Measurements from ENCODE around the gene PSG2. TPM values are rescaled to one million over a fixed set of nuclear protein-coding genes. Genes with fewer than 3 reads are reported as not detected.
"Not testable (repeated sequence)": the region's sequence is repeated elsewhere in the genome, so short reads cannot be mapped to it uniquely, and the experiment has no call there.

Gene PSG2
- total RNA-seq, 4 donors from 2014 or later = not detected

- intact Hi-C loops (cut with DNase I); H3K27ac ChIP-seq (replicated peaks in 1 of 4); DNase-seq (ENCODE audit: extremely low spot score); H3K27me3 ChIP-seq; H3K36me3 ChIP-seq; H3K4me3 ChIP-seq; H3K4me1 ChIP-seq: not testable (repeated sequence)
- H3K9me3 ChIP-seq = peaks cover 0 to 10% (median 8%) of the 10 kb centered on the region in 4 donors
- 68% methylated on average over 2 of the region's 2 CpGs for WGBS
Observed at GRCh38 chr19:43059482-43059881, 23.0 kb downstream of the PSG2 start.

GRCh38 chr19:43058440-43058839 is 24.1 kb downstream of the PSG2 start:
- H3K27ac ChIP-seq (replicated peaks in 1 of 4); H3K27me3 ChIP-seq; H3K4me3 ChIP-seq; H3K36me3 ChIP-seq; H3K4me1 ChIP-seq; intact Hi-C loops (cut with DNase I); DNase-seq (ENCODE audit: extremely low spot score): not testable (repeated sequence)
- H3K9me3 ChIP-seq = peaks cover 0 to 14% (median 8%) of the 10 kb centered on the region in 4 donors
- WGBS = 34% methylated on average over 2 of the region's 2 CpGs

- H3K4me3 ChIP-seq; H3K9me3 ChIP-seq; H3K27me3 ChIP-seq; H3K27ac ChIP-seq (replicated peaks in 1 of 4); DNase-seq (ENCODE audit: extremely low spot score); intact Hi-C loops (cut with DNase I); H3K36me3 ChIP-seq; H3K4me1 ChIP-seq: not testable (repeated sequence)
- WGBS = 97% methylated on average over 3 of the region's 3 CpGs
Observed at GRCh38 chr19:43047966-43048365, 34.5 kb downstream of the PSG2 start.

- H3K4me1 ChIP-seq; H3K9me3 ChIP-seq; H3K4me3 ChIP-seq; DNase-seq (ENCODE audit: extremely low spot score); H3K36me3 ChIP-seq; H3K27ac ChIP-seq (replicated peaks in 1 of 4); intact Hi-C loops (cut with DNase I); H3K27me3 ChIP-seq: not testable (repeated sequence)
- 75% methylated on average over 2 of the region's 2 CpGs for WGBS
Observed at GRCh38 chr19:43046578-43046977, 35.9 kb downstream of the PSG2 start.

GRCh38 chr19:43043492-43044180 is 38.9 kb downstream of the PSG2 start:
- intact Hi-C loops (cut with DNase I); H3K4me3 ChIP-seq; H3K4me1 ChIP-seq; H3K9me3 ChIP-seq; DNase-seq (ENCODE audit: extremely low spot score); H3K27ac ChIP-seq (replicated peaks in 1 of 4); H3K36me3 ChIP-seq; H3K27me3 ChIP-seq: not testable (repeated sequence)
- WGBS = 80% methylated on average over 1 of the region's 1 CpG

GRCh38 chr19:43031645-43032044 is 50.9 kb downstream of the PSG2 start:
- H3K4me1 ChIP-seq; DNase-seq (ENCODE audit: extremely low spot score); H3K9me3 ChIP-seq; H3K4me3 ChIP-seq; H3K36me3 ChIP-seq; H3K27me3 ChIP-seq; intact Hi-C loops (cut with DNase I); H3K27ac ChIP-seq (replicated peaks in 1 of 4): not testable (repeated sequence)
- 56% methylated on average over 2 of the region's 2 CpGs for WGBS

- H3K27ac ChIP-seq (replicated peaks in 1 of 4) = no peak overlapping the region
- WGBS = 88% methylated on average over 4 of the region's 4 CpGs
- intact Hi-C loops (cut with DNase I) = no loop called here
- peaks cover 0 to 4% (median 0%) of the 10 kb centered on the region in 4 donors for H3K27me3 ChIP-seq
- H3K4me3 ChIP-seq = no peak overlapping the region
- TF ChIP-seq CTCF (IDR thresholded peaks at IDR 0.05) (no peak), POLR2AphosphoS5 (IDR thresholded peaks at IDR 0.05) (no peak), EP300 (IDR thresholded peaks at IDR 0.05) (no peak), POLR2A (IDR thresholded peaks at IDR 0.05; ENCODE audit: low read depth) (no peak)
- no peaks in the 10 kb centered on the region for H3K4me1 ChIP-seq
- no peaks in the 10 kb centered on the region for H3K9me3 ChIP-seq
- H3K36me3 ChIP-seq = no peaks in the 10 kb centered on the region
- no peak for DNase-seq (ENCODE audit: extremely low spot score)
Observed at GRCh38 chr19:43028866-43029265, 53.6 kb downstream of the PSG2 start.

- DNase-seq (ENCODE audit: extremely low spot score); H3K9me3 ChIP-seq; intact Hi-C loops (cut with DNase I); H3K36me3 ChIP-seq; H3K27ac ChIP-seq (replicated peaks in 1 of 4); H3K4me1 ChIP-seq; H3K4me3 ChIP-seq; H3K27me3 ChIP-seq: not testable (repeated sequence)
- 60% methylated on average over 9 of the region's 10 CpGs for WGBS
Observed at GRCh38 chr19:43027985-43028384, 54.5 kb downstream of the PSG2 start.

- WGBS = 89% methylated on average over 6 of the region's 8 CpGs
- H3K36me3 ChIP-seq = not testable (repeated sequence)
Observed at GRCh38 chr19:43027061-43027460, 55.4 kb downstream of the PSG2 start.

GRCh38 chr19:43026369-43026768 is 56.1 kb downstream of the PSG2 start, which contains the start of gene PSG11:
PSG11 (minus strand) TSS chr19:43026469; CDS start chr19:43026372, 97 bp downstream.
- intact Hi-C loops (cut with DNase I); H3K27ac ChIP-seq (replicated peaks in 1 of 4); H3K4me3 ChIP-seq; H3K27me3 ChIP-seq; H3K9me3 ChIP-seq; H3K36me3 ChIP-seq; DNase-seq (ENCODE audit: extremely low spot score); H3K4me1 ChIP-seq: not testable (repeated sequence)
- WGBS = 67% methylated on average over 6 of the region's 6 CpGs

More at GRCh38 chr19:43027061-43027460, 55.4 kb downstream of the PSG2 start:
- H3K4me1 ChIP-seq; intact Hi-C loops (cut with DNase I); H3K4me3 ChIP-seq; H3K9me3 ChIP-seq; H3K27ac ChIP-seq (replicated peaks in 1 of 4); H3K27me3 ChIP-seq; DNase-seq (ENCODE audit: extremely low spot score): not testable (repeated sequence)

- H3K4me3 ChIP-seq; intact Hi-C loops (cut with DNase I); H3K9me3 ChIP-seq; H3K27me3 ChIP-seq; DNase-seq (ENCODE audit: extremely low spot score); H3K36me3 ChIP-seq; H3K27ac ChIP-seq (replicated peaks in 1 of 4); H3K4me1 ChIP-seq: not testable (repeated sequence)
- WGBS = 61% methylated on average over 4 of the region's 4 CpGs
Observed at GRCh38 chr19:43022098-43022497, 60.4 kb downstream of the PSG2 start.

GRCh38 chr19:43021629-43022028 is 60.9 kb downstream of the PSG2 start:
- DNase-seq (ENCODE audit: extremely low spot score); H3K27me3 ChIP-seq; H3K36me3 ChIP-seq; H3K4me3 ChIP-seq; H3K27ac ChIP-seq (replicated peaks in 1 of 4); H3K9me3 ChIP-seq; intact Hi-C loops (cut with DNase I); H3K4me1 ChIP-seq: not testable (repeated sequence)
- WGBS = 85% methylated on average over 4 of the region's 4 CpGs
